Stimulated activated memory B cell treated with anti-CD40 and anti-IgM and Interleukin-4, amounts not matched to agents 10 μg/mL and 1 μg/mL and 100 μg/mL, for 72 hours (primary cell): ENCODE measurements around the gene NINL.
"Not testable (repeated sequence)": the region's sequence is repeated elsewhere in the genome, so short reads cannot be mapped to it uniquely, and the experiment has no call there.

Source experiments
- ATAC-seq: fragments of 150-1000 bp; cut with Tn5 transposase; 2 replicates; pipeline ENCODE4 v1.10.0; 2021
- H3K27ac Mint-ChIP-seq: one replicate; pipeline ENCODE4 v1.8.0; 2022; ENCODE audit warnings: mild to moderate bottlenecking, mixed read lengths
- H3K27me3 Mint-ChIP-seq: one replicate; pipeline ENCODE4 v1.8.0; 2022; ENCODE audit warnings: mixed read lengths
- H3K36me3 Mint-ChIP-seq: one replicate; pipeline ENCODE4 v1.8.0; 2022; ENCODE audit warnings: mixed read lengths
- H3K4me1 Mint-ChIP-seq: one replicate; pipeline ENCODE4 v1.8.0; 2022; ENCODE audit warnings: mixed read lengths
- H3K4me3 Mint-ChIP-seq: one replicate; pipeline ENCODE4 v1.8.0; 2022; ENCODE audit warnings: mild to moderate bottlenecking, moderate library complexity, mixed read lengths
- H3K9me3 Mint-ChIP-seq: one replicate; pipeline ENCODE4 v1.8.0; 2022; ENCODE audit warnings: mixed read lengths

Gene NINL

DNA sequence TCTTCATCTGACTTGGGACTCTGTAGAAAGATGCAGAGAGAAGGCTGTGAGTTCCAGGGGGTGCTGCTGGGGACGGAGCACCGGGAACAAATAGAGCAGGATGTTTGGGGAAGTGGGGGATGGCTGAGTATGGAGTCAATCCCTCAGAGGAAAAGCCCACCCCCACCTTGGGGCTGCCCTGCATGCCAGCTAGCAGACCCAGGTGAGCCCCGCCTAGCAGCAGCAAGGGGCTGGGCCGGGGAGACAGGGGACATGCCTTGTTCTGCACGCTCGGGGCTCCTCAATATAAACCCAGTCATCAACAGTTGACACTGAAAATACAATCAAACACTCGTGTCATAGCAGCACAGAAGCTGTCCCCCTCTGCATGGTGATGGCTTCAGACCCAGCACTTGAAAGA, 74.6 kb downstream of the NINL start:
- Mint-ChIP-seq H3K36me3 (peaks cover 35% of the 10 kb centered on the region), H3K9me3 (peaks cover 16% of the 10 kb centered on the region), H3K27ac (no peak overlapping the region), H3K4me3 (no peak overlapping the region), H3K27me3 (no peaks in the 10 kb centered on the region), H3K4me1 (no peaks in the 10 kb centered on the region)
- ATAC-seq, result no peak

DNA sequence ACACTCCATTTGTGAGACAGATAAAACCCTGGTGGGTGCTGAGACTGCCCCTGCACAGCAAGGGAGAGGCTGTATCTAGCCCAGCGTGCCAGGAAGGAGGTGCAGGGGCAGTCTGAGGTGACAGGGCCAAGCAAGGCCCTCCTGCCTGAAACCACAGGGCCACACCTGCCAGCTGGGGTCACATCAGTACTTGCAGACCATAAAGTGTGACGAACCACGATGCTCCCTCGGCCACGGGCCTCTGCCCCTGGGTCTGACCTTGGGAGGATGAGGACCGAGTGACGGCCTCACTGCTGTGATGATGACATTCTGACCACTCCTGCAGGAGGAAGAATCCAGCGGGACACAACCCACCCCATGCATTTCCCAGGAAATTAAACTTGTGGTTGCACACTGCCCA, 75.1 kb downstream of the NINL start:
- no peak for ATAC-seq
- H3K27me3 Mint-ChIP-seq, result no peaks in the 10 kb centered on the region
- peaks cover 31% of the 10 kb centered on the region for H3K36me3 Mint-ChIP-seq
- peaks cover 13% of the 10 kb centered on the region for H3K9me3 Mint-ChIP-seq
- no peak overlapping the region for H3K4me3 Mint-ChIP-seq
- no peaks in the 10 kb centered on the region for H3K4me1 Mint-ChIP-seq
- H3K27ac Mint-ChIP-seq, result no peak overlapping the region

DNA sequence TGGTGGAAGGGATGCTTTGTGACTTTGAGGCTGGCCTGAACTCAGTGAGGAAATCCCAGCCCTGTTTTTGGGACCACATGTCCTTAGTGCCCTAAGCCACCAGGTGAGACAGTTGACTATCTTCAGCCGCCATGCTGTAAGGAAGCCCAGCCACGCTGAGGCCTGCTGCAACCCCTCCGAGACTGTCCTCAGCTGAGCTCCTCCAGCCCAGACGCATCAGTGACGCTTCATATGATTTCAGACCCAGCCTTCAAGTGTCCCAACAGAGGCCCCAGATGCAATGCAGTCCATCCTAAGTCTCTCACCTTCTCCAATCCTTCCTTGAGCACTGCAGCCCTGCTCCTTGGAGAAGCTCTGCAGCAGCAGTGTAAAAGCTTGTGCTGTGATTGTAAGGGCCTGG, 76.2 kb downstream of the NINL start:
- Mint-ChIP-seq H3K36me3 (peaks cover 24% of the 10 kb centered on the region), H3K4me3 (no peak overlapping the region), H3K4me1 (no peaks in the 10 kb centered on the region), H3K27ac (no peak overlapping the region), H3K9me3 (peaks cover 9% of the 10 kb centered on the region), H3K27me3 (no peaks in the 10 kb centered on the region)
- no peak for ATAC-seq

DNA sequence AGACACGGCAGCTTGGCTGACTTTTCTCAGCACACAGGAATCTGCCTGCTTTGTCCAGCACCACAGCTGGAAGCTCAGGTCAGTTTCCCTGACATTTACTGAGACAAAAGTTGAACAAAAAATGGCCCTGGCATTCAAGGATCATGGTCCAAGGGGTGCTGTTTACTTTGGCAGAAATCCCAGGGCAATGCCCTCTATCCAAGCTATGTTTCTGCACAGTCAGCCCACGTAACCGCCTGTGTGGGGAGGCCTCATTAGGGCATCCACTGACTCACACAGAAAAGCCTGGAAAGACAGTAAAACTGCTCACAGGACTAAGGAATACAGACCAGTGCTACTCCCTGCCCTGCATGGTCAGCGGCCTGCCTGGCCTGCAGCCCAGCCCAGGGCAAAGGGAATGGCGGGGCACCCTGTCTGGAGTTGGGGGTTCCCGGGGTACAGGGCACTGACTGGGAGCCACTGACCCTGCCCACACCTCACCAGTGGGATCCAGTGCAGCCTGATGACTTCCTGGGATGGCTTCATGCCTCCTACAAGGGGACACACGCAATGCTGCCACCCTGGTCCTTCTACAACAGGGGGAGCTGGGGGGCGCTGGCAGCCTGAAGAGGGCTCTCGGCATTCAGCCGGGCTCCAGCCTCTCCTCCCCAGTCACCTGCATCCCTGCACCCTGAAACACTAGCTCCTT, 77.1 kb downstream of the NINL start:
- H3K9me3 Mint-ChIP-seq, result peaks cover 3% of the 10 kb centered on the region
- H3K4me3 Mint-ChIP-seq, result no peak overlapping the region
- no peak overlapping the region for H3K27ac Mint-ChIP-seq
- H3K27me3 Mint-ChIP-seq, result no peaks in the 10 kb centered on the region
- no peaks in the 10 kb centered on the region for H3K4me1 Mint-ChIP-seq
- H3K36me3 Mint-ChIP-seq, result peaks cover 19% of the 10 kb centered on the region
- ATAC-seq, result no peak

DNA sequence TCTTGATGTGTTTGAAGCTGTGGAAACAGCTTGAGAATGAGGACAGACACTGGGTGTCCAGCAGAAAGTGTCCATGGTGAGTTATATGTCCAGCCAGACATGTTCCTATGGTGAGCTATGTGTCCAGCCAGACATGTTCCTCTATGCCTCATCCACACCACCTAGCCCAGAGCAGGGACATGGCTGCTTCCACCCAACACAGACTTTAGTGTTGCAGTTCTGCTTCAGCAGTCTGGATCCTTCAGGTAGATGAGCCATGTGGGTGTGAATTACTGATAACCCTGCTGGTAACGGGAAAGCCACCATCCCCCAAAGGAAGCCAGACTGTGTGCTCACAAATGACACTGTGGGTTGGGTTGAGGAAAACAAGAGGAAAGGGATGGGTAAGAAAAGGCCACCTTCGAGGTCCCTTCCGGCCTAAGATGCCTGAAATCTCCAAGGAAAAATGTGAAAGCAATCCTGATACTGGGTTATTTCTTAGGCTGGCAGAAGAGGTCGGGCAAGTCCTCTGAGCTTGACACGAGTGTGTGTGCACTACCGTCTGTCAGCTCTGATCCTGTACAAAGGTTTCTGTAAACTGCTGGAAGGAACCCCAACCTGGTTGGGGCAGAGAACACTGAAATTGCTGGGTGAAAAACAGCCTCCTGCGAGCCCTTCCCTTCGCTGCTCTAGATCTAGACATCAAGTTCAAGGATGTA, 77.8 kb downstream of the NINL start:
- Mint-ChIP-seq H3K36me3 (peaks cover 14% of the 10 kb centered on the region), H3K4me3 (no peak overlapping the region), H3K27me3 (no peaks in the 10 kb centered on the region), H3K9me3 (no peaks in the 10 kb centered on the region), H3K27ac (no peak overlapping the region), H3K4me1 (no peaks in the 10 kb centered on the region)
- ATAC-seq, result no peak

DNA sequence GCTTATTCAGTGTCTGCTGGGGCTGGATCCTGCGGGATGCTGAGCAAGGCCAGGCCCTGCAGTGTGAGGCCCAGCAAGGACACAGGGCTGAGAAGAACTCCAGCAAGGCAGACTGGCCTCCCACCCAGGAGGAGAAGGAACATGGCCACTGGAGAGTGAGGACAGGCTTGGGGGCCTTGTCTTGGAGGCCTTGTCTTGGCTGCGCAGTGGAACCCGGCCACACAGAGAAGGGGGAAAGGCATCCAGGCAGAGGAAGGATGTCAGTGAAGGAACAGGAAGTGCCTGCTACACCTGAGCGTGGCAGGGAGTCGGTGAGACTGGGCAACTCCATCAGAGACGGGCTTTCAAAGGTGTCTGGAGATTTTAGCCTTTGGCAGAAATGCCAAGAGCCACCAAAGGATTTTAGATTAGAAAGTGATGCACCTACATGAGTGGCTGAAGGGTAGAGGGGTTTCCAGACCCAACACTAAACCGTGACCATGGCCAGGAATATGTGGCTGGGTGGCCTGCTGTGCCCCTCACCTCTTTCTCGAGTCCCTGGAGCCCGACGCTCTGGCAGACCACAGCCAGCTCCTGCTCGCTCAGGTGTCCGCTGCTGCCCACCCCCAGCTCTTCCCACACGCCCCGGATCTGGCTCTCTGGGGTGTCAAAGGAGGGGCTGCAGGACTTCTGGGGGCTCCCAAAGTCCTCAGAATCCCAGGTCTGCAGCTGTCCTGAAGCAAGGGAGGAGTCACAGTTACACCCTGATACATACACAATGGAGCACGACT, 80.8 kb downstream of the NINL start:
- Mint-ChIP-seq H3K36me3 (no peaks in the 10 kb centered on the region), H3K27ac (no peak overlapping the region), H3K4me1 (no peaks in the 10 kb centered on the region), H3K4me3 (no peak overlapping the region), H3K9me3 (no peaks in the 10 kb centered on the region), H3K27me3 (no peaks in the 10 kb centered on the region)
- ATAC-seq, result no peak

DNA sequence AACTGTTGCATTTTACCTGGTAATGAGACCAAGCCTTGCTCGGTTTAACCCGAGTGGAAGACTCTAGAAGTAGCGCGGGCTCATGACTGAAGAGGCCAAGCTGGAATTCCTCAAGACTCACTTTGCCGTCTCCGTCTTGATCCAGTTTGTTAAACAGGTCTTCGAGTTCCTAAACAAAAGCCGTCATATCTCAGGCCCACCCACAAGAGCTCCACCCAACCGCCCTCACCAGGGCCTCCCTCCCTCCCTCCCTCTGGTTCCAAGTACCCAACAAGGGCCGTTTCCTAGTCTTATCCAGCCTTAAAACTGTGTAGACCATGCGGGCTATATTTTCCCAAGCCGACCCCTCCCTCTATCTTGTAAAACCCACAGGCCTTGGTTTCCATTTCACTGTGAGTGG, 81.4 kb downstream of the NINL start:
- no peaks in the 10 kb centered on the region for H3K9me3 Mint-ChIP-seq
- no peak overlapping the region for H3K4me3 Mint-ChIP-seq
- H3K36me3 Mint-ChIP-seq, result no peaks in the 10 kb centered on the region
- no peaks in the 10 kb centered on the region for H3K27me3 Mint-ChIP-seq
- no peak for ATAC-seq
- H3K4me1 Mint-ChIP-seq, result no peaks in the 10 kb centered on the region
- no peak overlapping the region for H3K27ac Mint-ChIP-seq

DNA sequence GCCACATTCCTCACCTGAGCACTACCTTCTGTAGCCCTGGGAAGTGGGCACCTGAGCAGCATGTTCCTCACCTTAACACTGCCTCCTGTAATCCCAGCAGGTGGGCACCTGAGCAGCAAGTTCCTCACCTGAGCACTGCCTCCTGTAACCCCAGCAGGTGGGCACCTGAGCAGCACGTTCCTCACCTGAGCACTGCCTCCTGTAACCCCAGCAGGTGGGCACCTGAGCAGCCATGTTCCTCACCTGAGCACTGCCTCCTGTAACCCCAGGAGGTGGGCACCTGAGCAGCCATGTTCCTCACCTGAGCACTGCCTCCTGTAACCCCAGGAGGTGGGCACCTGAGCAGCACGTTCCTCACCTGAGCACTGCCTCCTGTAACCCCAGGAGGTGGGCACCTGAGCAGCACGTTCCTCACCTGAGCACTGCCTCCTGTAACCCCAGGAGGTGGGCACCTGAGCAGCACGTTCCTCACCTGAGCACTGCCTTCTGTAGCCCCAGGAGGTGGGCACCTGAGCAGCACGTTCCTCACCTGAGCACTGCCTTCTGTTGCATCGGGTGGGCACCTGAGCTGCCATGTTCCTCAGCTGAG, 82.2 kb downstream of the NINL start:
- not testable (repeated sequence) for H3K36me3 Mint-ChIP-seq, H3K9me3 Mint-ChIP-seq, H3K4me3 Mint-ChIP-seq, H3K27ac Mint-ChIP-seq, H3K4me1 Mint-ChIP-seq, ATAC-seq, H3K27me3 Mint-ChIP-seq

DNA sequence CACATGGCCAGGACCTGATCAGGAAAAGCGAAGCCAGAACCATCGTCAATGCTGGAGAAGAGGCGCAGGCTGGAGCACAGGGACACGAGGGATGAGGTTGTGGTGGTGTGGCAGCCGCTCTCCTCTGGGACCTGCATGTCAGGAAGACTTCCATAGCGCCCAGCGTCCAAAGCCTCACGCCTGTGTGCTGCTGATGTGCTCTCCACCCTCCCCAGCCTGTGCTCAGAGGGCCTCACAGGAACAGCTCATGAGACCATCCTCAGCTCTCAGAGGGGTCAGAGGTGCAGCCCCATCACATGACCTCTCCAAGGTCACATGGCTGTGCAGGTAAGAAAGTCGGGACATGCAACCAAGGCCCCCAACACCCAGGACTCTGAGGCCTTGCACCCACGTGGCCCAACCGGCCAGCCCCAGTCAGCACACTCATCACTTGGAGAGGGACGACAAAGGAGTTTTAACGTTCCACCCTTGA, 84.4 kb downstream of the NINL start:
- H3K36me3 Mint-ChIP-seq, result no peaks in the 10 kb centered on the region
- H3K4me3 Mint-ChIP-seq, result no peak overlapping the region
- no peaks in the 10 kb centered on the region for H3K4me1 Mint-ChIP-seq
- no peak overlapping the region for H3K27ac Mint-ChIP-seq
- ATAC-seq, result no peak
- no peaks in the 10 kb centered on the region for H3K9me3 Mint-ChIP-seq
- H3K27me3 Mint-ChIP-seq, result no peaks in the 10 kb centered on the region

DNA sequence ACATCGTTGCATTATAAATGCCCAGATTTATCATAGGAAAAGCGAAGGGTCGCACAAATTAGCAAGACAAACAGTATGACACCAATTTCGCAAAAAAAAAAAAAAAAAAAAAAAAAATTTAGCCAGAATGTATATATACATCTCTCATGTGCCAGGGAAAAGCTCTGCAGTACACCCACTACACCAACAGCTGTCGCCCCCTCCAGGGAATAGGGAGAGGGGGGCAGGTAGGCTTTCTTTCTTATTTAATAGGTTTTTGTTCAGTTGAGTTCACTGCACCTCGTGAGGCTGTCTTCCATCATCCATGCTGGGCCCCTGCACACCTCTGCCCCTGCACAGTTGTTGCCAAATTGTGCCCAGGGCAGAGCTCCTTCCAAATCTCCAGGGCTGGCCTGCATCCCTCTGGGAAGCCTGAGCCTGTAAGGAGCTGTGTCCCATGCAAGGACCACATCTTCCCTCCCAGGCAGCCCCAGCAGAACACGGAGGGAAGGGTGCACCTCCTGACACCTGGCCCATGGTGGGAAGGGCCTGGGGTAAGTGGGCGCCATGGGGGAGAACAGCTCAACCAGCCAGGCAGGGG, 85.4 kb downstream of the NINL start:
- H3K27me3 Mint-ChIP-seq, result no peaks in the 10 kb centered on the region
- no peak overlapping the region for H3K27ac Mint-ChIP-seq
- ATAC-seq, result no peak
- H3K4me3 Mint-ChIP-seq, result no peak overlapping the region
- no peaks in the 10 kb centered on the region for H3K9me3 Mint-ChIP-seq
- no peaks in the 10 kb centered on the region for H3K4me1 Mint-ChIP-seq
- H3K36me3 Mint-ChIP-seq, result no peaks in the 10 kb centered on the region

DNA sequence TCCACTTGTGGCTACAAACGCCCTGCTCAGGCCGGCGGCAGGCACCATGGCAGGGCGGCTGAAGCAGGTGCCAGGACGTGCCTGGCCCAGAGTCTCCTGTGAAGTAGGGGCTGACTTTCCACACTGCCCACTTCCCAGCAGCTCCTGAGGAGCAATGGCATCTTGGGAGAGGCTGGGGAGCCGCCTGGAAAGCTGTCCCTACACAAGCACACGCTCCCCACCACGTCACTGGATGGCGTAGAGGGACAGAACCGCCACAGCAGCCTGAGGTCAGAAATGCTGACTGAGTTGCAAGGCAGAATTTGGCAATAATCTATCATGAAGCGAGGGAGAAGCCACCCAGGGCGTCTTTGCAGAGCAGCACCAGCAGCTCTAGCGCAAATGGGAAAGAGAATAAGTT, 86.3 kb downstream of the NINL start:
- Mint-ChIP-seq H3K4me3 (no peak overlapping the region), H3K27ac (no peak overlapping the region), H3K27me3 (no peaks in the 10 kb centered on the region), H3K9me3 (no peaks in the 10 kb centered on the region), H3K4me1 (no peaks in the 10 kb centered on the region), H3K36me3 (no peaks in the 10 kb centered on the region)
- no peak for ATAC-seq

DNA sequence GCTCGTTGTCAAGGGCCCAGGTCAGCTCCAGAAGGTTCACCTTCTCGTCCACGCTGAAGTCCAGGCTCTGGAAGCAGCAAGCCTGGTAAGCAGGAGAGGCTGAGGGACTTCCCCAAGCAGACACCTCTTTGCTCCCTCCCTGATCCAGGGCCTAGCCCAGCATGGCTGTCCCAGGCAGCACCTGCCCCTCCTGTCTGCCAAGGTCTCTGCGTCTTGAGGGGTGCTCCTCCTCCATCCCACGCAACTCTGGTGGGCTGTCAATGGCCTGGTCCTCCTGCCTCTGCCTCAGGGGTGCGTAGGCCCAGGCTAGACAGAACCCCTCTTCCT, 87.1 kb downstream of the NINL start:
- H3K4me1 Mint-ChIP-seq, result no peaks in the 10 kb centered on the region
- H3K27me3 Mint-ChIP-seq, result no peaks in the 10 kb centered on the region
- H3K36me3 Mint-ChIP-seq, result no peaks in the 10 kb centered on the region
- ATAC-seq, result no peak
- H3K9me3 Mint-ChIP-seq, result no peaks in the 10 kb centered on the region
- H3K27ac Mint-ChIP-seq, result no peak overlapping the region
- no peak overlapping the region for H3K4me3 Mint-ChIP-seq

DNA sequence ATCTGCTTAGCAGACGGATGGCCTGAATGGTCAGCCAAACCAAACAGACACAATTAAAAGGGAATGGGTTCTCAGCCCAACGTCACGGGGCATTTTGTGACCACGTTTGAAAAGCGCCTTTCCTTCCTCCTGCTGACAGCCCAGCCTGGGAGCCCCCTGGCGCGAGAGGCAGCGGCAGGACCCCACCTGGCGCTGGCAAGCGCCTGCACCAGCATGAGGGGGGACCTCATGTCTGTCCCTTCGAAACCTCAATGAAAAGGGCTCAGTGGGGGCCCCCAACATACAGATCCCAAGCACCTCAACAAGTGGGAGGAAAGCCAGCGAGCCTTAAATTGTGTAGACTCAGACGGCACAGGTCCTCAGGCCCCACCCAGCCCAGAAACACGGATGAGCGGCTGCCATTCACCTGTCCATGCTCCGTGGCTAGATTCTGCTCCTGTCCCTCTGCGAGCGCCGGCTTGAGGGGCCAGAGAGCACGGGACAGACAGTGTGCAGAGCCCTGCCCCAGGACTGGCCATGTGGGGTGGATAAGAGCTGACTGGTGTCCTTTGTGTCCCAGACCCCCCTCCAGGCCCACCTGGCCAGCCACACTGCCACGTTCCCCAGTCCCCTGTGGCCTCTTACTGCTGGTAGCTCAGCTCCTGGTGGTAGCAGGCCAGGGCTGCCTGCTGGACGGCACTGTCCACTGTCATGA, 87.6 kb downstream of the NINL start:
- Mint-ChIP-seq H3K36me3 (no peaks in the 10 kb centered on the region), H3K27me3 (no peaks in the 10 kb centered on the region), H3K4me3 (no peak overlapping the region), H3K27ac (no peak overlapping the region), H3K9me3 (no peaks in the 10 kb centered on the region), H3K4me1 (no peaks in the 10 kb centered on the region)
- ATAC-seq, result no peak

DNA sequence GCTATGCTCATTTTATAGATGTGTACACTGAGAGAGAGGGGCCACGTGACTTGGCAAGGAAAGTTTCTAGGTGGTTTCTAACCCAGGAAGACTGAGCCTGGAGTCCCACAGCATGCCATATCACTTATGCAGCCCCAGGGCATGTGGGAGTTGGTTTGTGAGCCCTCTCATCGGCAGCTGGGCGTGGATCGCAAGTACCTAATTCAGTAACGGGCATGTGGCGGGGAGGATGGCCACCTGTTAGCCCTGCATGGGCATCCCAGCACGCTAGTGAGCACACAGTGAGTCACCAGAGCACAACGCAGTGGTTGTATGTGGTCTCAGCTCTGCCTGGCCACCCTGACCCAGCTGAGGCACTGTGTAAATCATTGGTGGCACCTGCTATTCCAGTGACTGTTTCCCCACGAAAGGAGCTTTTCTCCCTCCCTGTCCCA, 88.3 kb downstream of the NINL start:
- no peak for ATAC-seq
- Mint-ChIP-seq H3K27ac (no peak overlapping the region), H3K9me3 (no peaks in the 10 kb centered on the region), H3K36me3 (no peaks in the 10 kb centered on the region), H3K27me3 (no peaks in the 10 kb centered on the region), H3K4me3 (no peak overlapping the region), H3K4me1 (no peaks in the 10 kb centered on the region)
